ENCODE data around the gene KRT78. TPM values are rescaled to one million over a fixed set of nuclear protein-coding genes. Genes with fewer than 3 reads are reported as not detected.

KRT78 gene
- total and polyA plus RNA-seq, 2 of the 13 experiments (the other 11 are each of a cell fraction or from before 2014, with no cell fraction given), result not detected

GRCh38 chr12:52884526-52885293 is 35.9 kb upstream of the KRT78 start (continued):
- TF ChIP-seq ZNF788 (CRISPR knock-in tag; IDR thresholded peaks at IDR 0.05; ENCODE audit: borderline replicate concordance) (peak; percentile 10; the same call in 1 of the 2 replicates), ZNF780A (CRISPR knock-in tag; IDR thresholded peaks at IDR 0.05) (no peak), ZBTB7A (CRISPR knock-in tag; IDR thresholded peaks at IDR 0.05) (no peak), SP5 (CRISPR knock-in tag; IDR thresholded peaks at IDR 0.05; ENCODE audit: borderline replicate concordance, low read depth) (no peak; the same call in 1 of the 2 replicates), JUND (CRISPR knock-in tag; IDR thresholded peaks at IDR 0.05) (no peak), ZNF382 (CRISPR knock-in tag; IDR thresholded peaks at IDR 0.05; ENCODE audit: borderline replicate concordance) (no peak), KAT2B (IDR thresholded peaks at IDR 0.05; ENCODE audit: borderline replicate concordance, low read depth, low read length) (no peak), ZFP41 (CRISPR knock-in tag; IDR thresholded peaks at IDR 0.05; ENCODE audit: borderline replicate concordance) (no peak), THAP7 (CRISPR knock-in tag; IDR thresholded peaks at IDR 0.05) (no peak), NFYC (CRISPR knock-in tag; IDR thresholded peaks at IDR 0.05) (0 out of 2 replicates have a peak, but pooled peaks have one; percentile 29), BCL6 (CRISPR knock-in tag; IDR thresholded peaks at IDR 0.05) (peak; percentile 69), PHF20 (CRISPR knock-in tag; IDR thresholded peaks at IDR 0.05) (no peak), ZNF317 (CRISPR knock-in tag; IDR thresholded peaks at IDR 0.05) (0 out of 2 replicates have a peak, but pooled peaks have one; percentile 51), CC2D1A (CRISPR knock-in tag; IDR thresholded peaks at IDR 0.05) (no peak), ZFYVE20 (CRISPR knock-in tag; IDR thresholded peaks at IDR 0.05; ENCODE audit: borderline replicate concordance, low read depth) (no peak), GMEB2 (CRISPR knock-in tag; IDR thresholded peaks at IDR 0.05; ENCODE audit: low read depth) (no peak), KIAA2018 (CRISPR knock-in tag; IDR thresholded peaks at IDR 0.05; ENCODE audit: borderline replicate concordance) (no peak), MEIS2 (CRISPR knock-in tag; IDR thresholded peaks at IDR 0.05) (peak; percentile 93)
